Spinal cord (tissue), 10 donors: Measurements from ENCODE around the gene WDR59. TPM values are rescaled to one million over a fixed set of nuclear protein-coding genes. Genes with fewer than 3 reads are reported as not detected.
"Not testable (repeated sequence)": the region's sequence is repeated elsewhere in the genome, so short reads cannot be mapped to it uniquely, and the experiment has no call there.

ENCODE experiments used
- DNase-seq, 6 donors: peaks; one replicate each; pipeline versions ENCODE4 v3.0.0 to v3.0.0-alpha.2; 2013 to 2015; ENCODE audit warnings: low spot score in 6 of 6, low read depth in 4 of 6
- H3K27ac ChIP-seq: one replicate; pipeline ENCODE4 v1.5.1; 2013; ENCODE audit warnings: low read depth, low read length, control low read depth
- H3K27me3 ChIP-seq: one replicate; pipeline ENCODE4 v1.6.1; 2013; ENCODE audit warnings: low read length; ENCODE audit not compliant: control insufficient read depth, insufficient read depth
- H3K36me3 ChIP-seq: one replicate; pipeline ENCODE4 v1.6.1; 2013; ENCODE audit warnings: low read length; ENCODE audit not compliant: control insufficient read depth, insufficient read depth
- H3K4me1 ChIP-seq: one replicate; pipeline ENCODE4 v1.6.1; 2013; ENCODE audit warnings: low read length; ENCODE audit not compliant: control insufficient read depth, insufficient read depth
- H3K4me3 ChIP-seq: one replicate; pipeline ENCODE4 v1.5.1; 2013; ENCODE audit warnings: low read depth, low read length, control low read depth
- H3K9me3 ChIP-seq: one replicate; pipeline ENCODE4 v1.6.1; 2013; ENCODE audit warnings: low read length; ENCODE audit not compliant: control insufficient read depth, insufficient read depth
- WGBS: methylation state at CpG from one replicate; pipeline ENCODE4 v1.1.5; 2013; ENCODE audit warnings: missing lambda C conversion rate; ENCODE audit not compliant: insufficient coverage; 5-methylcytosine and 5-hydroxymethylcytosine counted together
- polyA plus RNA-seq, 2 donors: library from polyadenylated mRNA; unstranded; fragments of 120-200 nt; gene quantifications; one replicate each; pipeline ENCODE4 v1.2.1, GENCODE V29; 2013; ENCODE audit not compliant: insufficient read length in 2 of 2
- total RNA-seq, 2 donors: library from RNA; depleted of rRNA in 1 of 2; stranded (reverse); fragments of 120-200 nt in 1 of 2; fragments of >200 nt in 1 of 2; gene quantifications; one replicate each; pipeline versions ENCODE4 v1.2.3 to v1.2.4, GENCODE V29; 2013 to 2014
- donor health status: healthy.

The WDR59 gene
- total and polyA plus RNA-seq, 4 donors: 30.2 to 103 (median 56.5) TPM

- Histone ChIP-seq H3K9me3 (no peaks in the 10 kb centered on the region), H3K4me1 (no peaks in the 10 kb centered on the region), H3K27ac (no peak overlapping the region), H3K4me3 (no peak overlapping the region), H3K27me3 (no peaks in the 10 kb centered on the region), H3K36me3 (peaks cover 35% of the 10 kb centered on the region)
- DNase-seq: peak in 3 of 6 donors; percentile 11 to 59 (median 23)
- WGBS: 41% methylated on average over 2 of the region's 11 CpGs
These were observed 62.5 kb downstream of the WDR59 start for GRCh38 chr16:74922150-74923138.

- no peak overlapping the region for H3K4me3 ChIP-seq
- no peaks in the 10 kb centered on the region for H3K27me3 ChIP-seq
- no peaks in the 10 kb centered on the region for H3K9me3 ChIP-seq
- DNase-seq: no peak
- H3K4me1 ChIP-seq: no peaks in the 10 kb centered on the region
- no peak overlapping the region for H3K27ac ChIP-seq
- 86% methylated on average over 2 of the region's 3 CpGs for whole genome bisulfite sequencing
- H3K36me3 ChIP-seq: peaks cover 44% of the 10 kb centered on the region
These were observed 63.9 kb downstream of the WDR59 start for GRCh38 chr16:74921051-74921450.

- Histone ChIP-seq H3K27me3 (no peaks in the 10 kb centered on the region), H3K27ac (no peak overlapping the region), H3K4me3 (no peak overlapping the region), H3K36me3 (peaks cover 57% of the 10 kb centered on the region), H3K4me1 (no peaks in the 10 kb centered on the region), H3K9me3 (no peaks in the 10 kb centered on the region)
- 100% methylated on average over 6 of the region's 6 CpGs for WGBS
- no peak for DNase-seq
These were observed 75.3 kb downstream of the WDR59 start for GRCh38 chr16:74909665-74910064.

- not testable (repeated sequence) for H3K4me1 ChIP-seq, H3K9me3 ChIP-seq, DNase-seq, H3K27me3 ChIP-seq, H3K27ac ChIP-seq, H3K4me3 ChIP-seq
- H3K36me3 ChIP-seq: peaks cover 50% of the 10 kb centered on the region
- 80% methylated on average over 3 of the region's 8 CpGs for WGBS
These were observed 76.2 kb downstream of the WDR59 start for GRCh38 chr16:74908759-74909158.

- Histone ChIP-seq H3K4me3 (no peak overlapping the region), H3K27ac (no peak overlapping the region), H3K36me3 (peaks cover 30% of the 10 kb centered on the region), H3K27me3 (no peaks in the 10 kb centered on the region), H3K4me1 (no peaks in the 10 kb centered on the region), H3K9me3 (no peaks in the 10 kb centered on the region)
- DNase-seq: peak in 1 of 6 donors; percentile 37
- WGBS: 100% methylated on average over 8 of the region's 12 CpGs
These were observed 80.8 kb downstream of the WDR59 start for GRCh38 chr16:74903901-74904678.

- Histone ChIP-seq H3K9me3 (no peaks in the 10 kb centered on the region), H3K36me3 (peaks cover 25% of the 10 kb centered on the region), H3K4me3 (no peak overlapping the region), H3K27me3 (no peaks in the 10 kb centered on the region), H3K27ac (no peak overlapping the region), H3K4me1 (no peaks in the 10 kb centered on the region)
- peak in 1 of 6 donors; percentile 59 for DNase-seq
- WGBS: no CpG with 5 or more reads among the region's 1 CpG
These were observed 81.8 kb downstream of the WDR59 start for GRCh38 chr16:74903120-74903519.

- Histone ChIP-seq H3K4me1 (no peaks in the 10 kb centered on the region), H3K36me3 (peaks cover 19% of the 10 kb centered on the region), H3K4me3 (no peak overlapping the region), H3K27me3 (no peaks in the 10 kb centered on the region), H3K9me3 (no peaks in the 10 kb centered on the region), H3K27ac (no peak overlapping the region)
- no peak for DNase-seq
- 93% methylated on average over 3 of the region's 5 CpGs for WGBS
These were observed 82.8 kb downstream of the WDR59 start for GRCh38 chr16:74902161-74902560.

- no peak for DNase-seq
- no peaks in the 10 kb centered on the region for H3K27me3 ChIP-seq
- H3K27ac ChIP-seq: no peak overlapping the region
- no peaks in the 10 kb centered on the region for H3K9me3 ChIP-seq
- H3K4me3 ChIP-seq: no peak overlapping the region
- no CpG with 5 or more reads among the region's 4 CpGs for WGBS
- peaks cover 16% of the 10 kb centered on the region for H3K36me3 ChIP-seq
- H3K4me1 ChIP-seq: no peaks in the 10 kb centered on the region
These were observed 83.3 kb downstream of the WDR59 start for GRCh38 chr16:74901606-74902005.

- Histone ChIP-seq H3K27ac (no peak overlapping the region), H3K4me1 (no peaks in the 10 kb centered on the region), H3K27me3 (no peaks in the 10 kb centered on the region), H3K4me3 (no peak overlapping the region), H3K9me3 (no peaks in the 10 kb centered on the region), H3K36me3 (peaks cover 13% of the 10 kb centered on the region)
- no peak for DNase-seq
- 100% methylated on average over 2 of the region's 4 CpGs for WGBS
These were observed 85.1 kb downstream of the WDR59 start for GRCh38 chr16:74899816-74900215.
